SH-SY5Y (cell line): ENCODE data around the gene ZNF598.

Experiments
- GATA2 ChIP-seq: IDR thresholded peaks from 2 replicates; pipeline ENCODE4 v1.6.1; 2011; ENCODE audit warnings: mild to moderate bottlenecking, low read depth, low read length
- GATA3 ChIP-seq: IDR thresholded peaks from 2 replicates; pipeline ENCODE4 v1.6.1; 2011; ENCODE audit warnings: low read depth, mild to moderate bottlenecking, low read length, moderate library complexity

DNA sequence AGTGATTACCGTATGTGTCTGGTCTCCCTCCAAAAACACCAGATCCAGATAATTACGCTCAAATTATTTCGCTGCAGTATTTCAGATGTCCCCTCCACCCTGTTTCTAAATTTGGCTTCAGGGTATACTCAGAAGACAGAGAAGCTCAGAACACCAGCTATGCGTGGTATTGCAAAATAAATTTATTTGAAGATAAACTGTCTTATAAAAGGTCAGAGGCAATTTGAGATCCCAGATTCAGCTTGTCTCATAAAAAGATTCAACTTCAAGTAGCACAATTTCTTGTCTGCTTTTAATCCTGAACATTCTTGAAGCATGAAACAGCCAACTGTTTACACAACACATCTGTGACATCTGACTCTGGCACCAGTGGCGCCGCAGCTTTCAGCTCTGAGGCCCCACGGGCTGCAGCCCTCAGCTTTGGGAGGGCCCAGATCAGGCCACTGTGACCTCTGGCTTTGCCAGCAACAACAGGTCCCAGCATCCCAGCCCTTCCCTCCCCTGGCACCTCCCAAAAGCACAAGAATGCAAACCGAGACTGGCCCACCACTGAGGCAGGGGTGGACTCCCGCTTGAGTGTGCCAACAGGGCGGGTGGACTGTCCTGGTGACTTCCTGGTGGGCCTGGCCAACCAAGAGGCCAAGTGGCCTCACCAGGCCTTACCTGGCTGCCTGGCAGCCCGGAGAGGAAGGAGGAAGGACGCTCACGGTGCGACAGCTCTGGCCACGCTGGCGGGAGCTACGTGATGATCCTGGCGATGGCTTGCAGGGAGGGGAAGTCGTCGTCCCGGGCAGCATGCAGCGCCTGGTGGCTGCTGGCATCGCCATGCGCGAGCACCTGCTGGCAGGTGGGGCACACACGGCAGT, 11.9 kb downstream of the ZNF598 start:
- no peak for TF ChIP-seq GATA2
- TF ChIP-seq GATA3 = no peak
